NCI-H1092 (cell line): Measurements from ENCODE around the gene RAF1.
"Not testable (repeated sequence)": the region's sequence is repeated elsewhere in the genome, so short reads cannot be mapped to it uniquely, and the experiment has no call there.

Source experiments
- DNase-seq: peaks from one replicate; lab custom pipeline; 2025; lab: John Stamatoyannopoulos, UW

Gene RAF1

DNA sequence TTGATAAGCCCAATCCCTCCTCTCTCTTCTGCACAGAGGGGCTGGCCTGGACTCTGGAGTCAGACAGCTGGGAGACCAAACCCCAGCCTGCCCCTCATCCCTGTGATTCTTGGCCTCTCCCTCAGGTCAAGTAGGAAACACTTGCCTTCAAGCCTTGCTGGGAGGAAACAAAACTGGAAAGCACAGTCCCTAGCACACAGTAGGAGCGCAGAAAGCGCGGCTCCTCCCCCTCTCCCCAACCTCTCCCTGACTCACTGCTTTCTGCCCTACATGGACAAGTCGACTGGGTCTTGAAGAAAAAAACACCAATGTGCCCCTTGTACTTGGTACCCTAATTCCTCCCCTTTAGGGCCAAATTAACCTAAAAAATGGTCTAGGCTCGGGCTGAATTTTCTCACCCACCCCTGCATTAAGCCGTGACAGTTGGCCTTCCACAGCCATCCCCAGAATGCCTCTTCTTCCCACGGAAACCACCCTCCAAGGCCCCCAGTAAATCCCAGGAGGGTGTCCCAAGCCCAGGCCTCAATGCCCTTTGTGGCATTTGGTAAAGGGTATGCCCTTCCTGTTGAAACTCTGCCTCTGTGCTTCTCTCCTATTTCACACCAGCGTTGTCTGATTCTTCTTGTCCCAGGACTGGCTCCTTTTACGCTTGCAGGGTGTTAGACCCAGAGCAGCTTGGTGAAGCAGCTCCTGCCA is 11.3 kb upstream of the RAF1 start:
- no peak for DNase-seq

- not testable (repeated sequence) for DNase-seq
Observed at GRCh38 chr3:12673956-12674736, 10.2 kb upstream of the RAF1 start.

DNA sequence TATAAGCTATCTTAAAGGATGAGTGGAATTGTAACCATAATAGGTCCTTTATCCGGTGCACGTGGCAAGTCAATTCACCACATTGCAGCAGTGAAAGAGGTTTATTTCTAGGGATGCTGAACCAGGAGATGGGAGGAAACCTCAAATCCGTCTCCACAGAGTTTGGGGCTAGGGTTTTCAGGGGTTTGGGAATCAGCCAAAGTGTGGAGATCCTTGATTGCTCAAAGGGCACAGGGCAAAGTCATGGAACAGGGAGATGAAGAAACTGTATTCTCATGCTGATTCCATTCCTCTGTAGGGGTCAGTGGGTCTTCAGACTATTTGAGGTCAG is 7.2 kb upstream of the RAF1 start:
- no peak for DNase-seq

GRCh38 chr3:12670365-12671119 is 6.6 kb upstream of the RAF1 start:
- no peak for DNase-seq

DNA sequence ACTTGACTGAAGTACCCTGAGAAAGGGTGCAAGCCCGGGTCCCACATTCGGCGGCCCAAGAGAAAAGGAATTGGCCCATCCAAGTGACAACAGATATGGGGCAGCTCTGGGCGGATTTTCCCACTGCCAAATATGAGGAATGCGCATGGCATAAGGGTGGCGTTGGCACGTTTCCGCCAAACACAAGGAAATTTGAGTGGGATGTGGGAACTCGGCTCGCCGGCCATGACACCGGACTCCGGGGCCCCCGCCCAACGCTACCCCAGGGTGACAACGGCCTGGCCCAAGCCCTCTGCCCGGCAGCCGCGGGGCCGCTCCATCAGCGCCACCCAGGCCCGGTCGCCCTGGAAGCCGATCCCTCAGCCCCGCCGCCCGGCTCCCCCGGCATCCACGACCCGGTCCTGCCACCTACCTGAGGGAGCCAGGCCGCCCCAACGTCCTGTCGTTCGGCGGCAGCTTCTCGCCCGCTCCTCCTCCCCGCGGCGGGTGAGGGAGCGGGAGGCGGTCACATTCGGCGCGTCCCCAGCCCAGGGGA is 449 bp downstream of the RAF1 start:
- no peak for DNase-seq

GRCh38 chr3:12662593-12663400 is 1.1 kb downstream of the RAF1 start:
- DNase-seq: peak; percentile 10

GRCh38 chr3:12661926-12662592 is 1.9 kb downstream of the RAF1 start:
- no peak for DNase-seq

DNA sequence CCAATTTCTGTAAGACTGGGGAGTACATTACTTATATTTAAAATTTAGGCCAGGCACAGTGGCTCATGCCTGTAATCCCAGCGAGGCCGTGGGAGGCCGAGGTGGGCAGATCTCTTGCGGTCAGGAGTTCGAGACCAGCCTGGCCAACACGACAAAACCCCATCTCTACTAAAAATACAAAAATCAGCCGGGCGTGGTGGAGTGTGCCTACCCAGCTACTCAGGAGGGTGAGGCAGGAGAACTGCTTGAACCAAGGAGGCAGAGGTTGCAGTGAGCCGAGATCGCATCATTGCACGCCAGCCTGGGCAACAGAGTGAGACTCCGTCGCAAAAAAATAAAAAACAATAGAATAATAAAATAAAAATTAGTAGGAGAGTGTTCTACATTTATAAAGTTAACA is 2.5 kb downstream of the RAF1 start:
- not testable (repeated sequence) for DNase-seq

DNA sequence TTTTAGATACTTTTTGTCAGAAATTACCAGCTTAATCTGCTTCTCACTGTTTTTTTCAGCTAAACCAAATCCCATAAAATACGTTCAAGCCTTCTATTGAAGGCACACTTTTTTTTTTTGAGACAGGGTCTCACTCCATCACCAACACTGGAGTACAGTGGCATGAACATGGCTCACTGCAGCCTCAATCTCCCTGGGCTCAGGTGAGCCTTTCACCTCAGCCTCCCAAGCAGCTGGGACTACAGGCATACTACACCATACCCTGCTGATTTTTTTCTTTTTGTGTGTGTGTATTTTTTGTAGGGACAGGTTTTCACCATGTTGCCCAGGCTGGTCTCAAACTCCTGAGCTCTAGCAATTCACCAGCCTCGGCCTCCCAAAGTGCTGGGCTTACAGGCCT is 3.7 kb downstream of the RAF1 start:
- no peak for DNase-seq

DNA sequence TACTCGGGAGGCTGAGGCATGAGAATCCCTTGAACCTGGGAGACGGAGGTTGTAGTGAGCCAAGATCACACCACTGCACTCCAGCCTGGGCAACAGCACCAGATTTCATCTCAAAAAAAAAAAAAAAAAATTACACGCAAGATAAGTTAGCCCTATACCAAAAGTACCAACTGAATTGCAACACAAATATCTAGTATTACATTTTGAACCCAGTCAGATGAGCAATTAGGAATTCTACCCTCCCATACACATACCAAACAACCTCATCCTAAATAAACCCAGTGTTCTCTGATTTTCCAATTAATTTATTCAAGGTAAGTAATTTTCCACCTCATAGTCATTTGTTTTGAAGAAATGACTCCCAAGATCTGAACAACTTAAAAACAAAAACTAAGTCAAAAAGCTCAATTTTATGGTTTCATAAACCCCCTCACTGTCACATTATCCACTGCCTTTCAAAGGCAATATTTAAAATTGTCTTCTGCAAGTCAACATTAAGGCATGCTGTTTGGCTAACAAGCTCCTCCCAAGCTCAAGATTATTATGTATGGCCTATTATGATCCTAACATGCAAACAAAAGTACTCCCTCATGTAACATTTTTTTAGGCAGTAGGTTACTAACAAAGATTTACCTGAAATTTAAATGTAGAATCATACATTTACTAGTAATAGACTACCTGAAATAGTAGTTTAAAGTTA is 4.5 kb downstream of the RAF1 start:
- no peak for DNase-seq

DNA sequence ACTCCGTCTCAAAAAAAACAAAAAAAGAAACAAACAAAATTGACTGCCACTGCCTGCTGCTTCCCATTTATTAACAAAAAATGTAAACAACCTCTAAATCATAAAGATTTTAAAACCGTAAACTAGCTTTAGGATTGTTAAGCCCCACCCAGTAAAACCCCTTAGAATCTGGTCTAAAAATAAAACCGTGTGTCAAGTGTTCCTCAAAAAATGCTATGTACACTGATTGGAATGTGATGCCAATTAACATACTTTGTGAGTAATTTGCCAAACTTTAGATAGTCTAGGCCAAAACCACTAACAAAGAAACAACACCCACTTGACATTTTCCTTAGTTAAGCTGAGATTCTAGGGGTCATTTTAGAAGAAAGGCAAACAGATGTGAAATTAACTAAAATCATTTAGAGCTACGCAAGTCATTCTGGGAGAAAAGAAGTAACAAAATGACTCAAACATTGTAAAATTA is 5.3 kb downstream of the RAF1 start:
- DNase-seq: no peak

- DNase-seq: no peak
Observed at GRCh38 chr3:12656850-12657249, 7.1 kb downstream of the RAF1 start.

DNA sequence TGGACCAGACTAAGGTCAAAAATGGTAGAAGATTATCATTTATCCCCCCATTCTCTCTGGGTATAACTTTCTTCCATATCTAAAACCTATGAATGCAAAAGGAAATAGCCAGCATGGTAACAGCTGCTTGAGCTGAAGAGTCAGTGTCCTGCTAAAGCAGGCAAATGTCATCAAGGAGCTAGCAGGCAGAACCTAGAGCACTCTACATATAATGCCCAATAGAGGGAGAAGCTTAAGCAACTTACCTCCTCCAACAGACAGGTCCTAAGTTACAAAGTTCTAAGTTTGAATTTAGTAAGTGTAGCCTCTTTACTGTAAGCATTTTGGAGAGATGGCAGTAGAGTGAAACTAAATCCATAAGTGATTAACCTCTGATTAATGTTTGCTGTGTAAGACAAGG is 7.7 kb downstream of the RAF1 start:
- DNase-seq: no peak

- no peak for DNase-seq
Observed at GRCh38 chr3:12655701-12656100, 8.2 kb downstream of the RAF1 start.

DNA sequence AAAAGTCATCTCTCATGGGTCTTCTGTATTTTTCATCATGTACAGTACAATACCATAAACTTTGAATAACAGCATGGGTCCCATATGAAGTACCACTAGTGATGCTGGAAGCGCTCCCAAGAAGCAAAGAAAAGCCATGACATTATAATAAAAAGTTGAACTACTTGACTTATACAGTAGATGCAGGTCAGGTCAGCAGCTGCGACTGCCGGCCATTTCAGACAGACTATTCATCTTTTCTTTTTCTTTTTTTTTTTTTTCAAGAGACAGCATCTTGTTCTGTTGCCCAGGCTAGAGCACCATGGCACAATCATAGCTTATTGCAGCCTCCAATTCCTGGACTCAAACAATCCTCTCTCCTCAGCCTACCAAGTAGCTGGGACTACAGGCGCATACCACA is 10.2 kb downstream of the RAF1 start:
- no peak for DNase-seq

- DNase-seq: no peak
Observed at GRCh38 chr3:12648384-12648959, 15.4 kb downstream of the RAF1 start.

- no peak for DNase-seq
Observed at GRCh38 chr3:12644331-12644937, 19.5 kb downstream of the RAF1 start.

GRCh38 chr3:12643724-12644123 is 20.2 kb downstream of the RAF1 start:
- DNase-seq: no peak

GRCh38 chr3:12643010-12643380 is 20.9 kb downstream of the RAF1 start:
- no peak for DNase-seq

DNA sequence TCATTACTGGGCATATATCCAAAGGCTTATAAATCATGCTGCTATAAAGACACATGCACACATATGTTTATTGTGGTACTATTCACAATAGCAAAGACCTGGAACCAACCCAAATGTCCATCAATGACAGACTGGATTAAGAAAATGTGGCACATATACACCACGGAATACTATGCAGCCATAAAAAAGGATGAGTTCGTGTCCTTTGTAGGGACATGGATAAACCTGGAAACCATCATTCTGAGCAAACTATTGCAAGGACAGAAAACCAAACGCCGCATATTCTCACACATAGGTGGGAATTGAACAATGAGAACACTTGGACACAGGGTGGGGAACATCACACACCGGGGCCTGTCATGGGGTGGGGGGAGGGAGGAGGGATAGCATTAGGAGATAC is 23.1 kb downstream of the RAF1 start:
- DNase-seq: not testable (repeated sequence)
